Breast epithelium (tissue), 3 donors: ENCODE data around the gene BICD1.

Experiments
- POLR2A ChIP-seq: fragments of 450-650 bp; IDR thresholded peaks from one replicate; pipeline ENCODE4 v1.6.1; 2016; ENCODE audit warnings: antibody characterized with exemption, mild to moderate bottlenecking, moderate library complexity
- POLR2AphosphoS5 ChIP-seq, 3 donors: sonication (generic); formaldehyde crosslinking; IDR thresholded peaks; one replicate each; pipeline ENCODE4 v1.6.1; 2017; ENCODE audit warnings: antibody characterized with exemption in 3 of 3
- TF ChIP-seq, protein P1 (sequence below), 3 donors: fragments of 450-650 bp; IDR thresholded peaks; one replicate each; pipeline ENCODE4 v1.5.1; 2016 to 2017; ENCODE audit warnings: antibody characterized with exemption in 3 of 3, mild to moderate bottlenecking in 3 of 3, moderate library complexity in 3 of 3

DNA sequence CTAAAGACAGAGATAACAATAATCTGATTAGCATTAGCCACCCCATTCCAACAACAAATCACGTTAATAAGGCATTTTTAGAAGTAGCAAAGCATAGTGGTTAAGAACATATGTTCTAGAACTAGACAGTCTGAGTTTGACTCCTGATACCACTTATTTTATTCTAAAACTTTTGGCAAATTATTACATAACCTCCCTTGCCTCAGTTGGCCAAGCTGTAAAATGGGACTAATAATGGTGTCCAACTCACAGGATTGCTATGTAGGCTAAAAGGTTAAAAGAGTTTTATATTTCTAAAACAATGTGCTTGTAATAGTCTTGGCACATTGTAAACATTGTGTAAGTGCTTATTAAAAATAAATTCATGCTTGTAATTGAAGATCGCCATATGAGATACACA, 168.0 kb downstream of the BICD1 start:
- TF ChIP-seq, protein P1, sequence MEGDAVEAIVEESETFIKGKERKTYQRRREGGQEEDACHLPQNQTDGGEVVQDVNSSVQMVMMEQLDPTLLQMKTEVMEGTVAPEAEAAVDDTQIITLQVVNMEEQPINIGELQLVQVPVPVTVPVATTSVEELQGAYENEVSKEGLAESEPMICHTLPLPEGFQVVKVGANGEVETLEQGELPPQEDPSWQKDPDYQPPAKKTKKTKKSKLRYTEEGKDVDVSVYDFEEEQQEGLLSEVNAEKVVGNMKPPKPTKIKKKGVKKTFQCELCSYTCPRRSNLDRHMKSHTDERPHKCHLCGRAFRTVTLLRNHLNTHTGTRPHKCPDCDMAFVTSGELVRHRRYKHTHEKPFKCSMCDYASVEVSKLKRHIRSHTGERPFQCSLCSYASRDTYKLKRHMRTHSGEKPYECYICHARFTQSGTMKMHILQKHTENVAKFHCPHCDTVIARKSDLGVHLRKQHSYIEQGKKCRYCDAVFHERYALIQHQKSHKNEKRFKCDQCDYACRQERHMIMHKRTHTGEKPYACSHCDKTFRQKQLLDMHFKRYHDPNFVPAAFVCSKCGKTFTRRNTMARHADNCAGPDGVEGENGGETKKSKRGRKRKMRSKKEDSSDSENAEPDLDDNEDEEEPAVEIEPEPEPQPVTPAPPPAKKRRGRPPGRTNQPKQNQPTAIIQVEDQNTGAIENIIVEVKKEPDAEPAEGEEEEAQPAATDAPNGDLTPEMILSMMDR (IDR thresholded peaks at IDR 0.05): no peak
- TF ChIP-seq POLR2A (no peak), POLR2AphosphoS5 (IDR thresholded peaks at IDR 0.05) (no peak)
